Mucosa of descending colon (tissue), 3 donors: ENCODE results near the gene RCAN2. TPM values are rescaled to one million over a fixed set of nuclear protein-coding genes. Genes with fewer than 3 reads are reported as not detected.

Source experiments
- ATAC-seq: fragments of 200-7000 bp; cut with Tn5 transposase; one replicate; pipeline ENCODE4 v1.9.1; 2020; ENCODE audit warnings: mild to moderate bottlenecking, moderate library complexity
- DNase-seq, 3 donors: peaks; one replicate each; pipeline ENCODE4 v3.0.0-alpha.2; 2020
- H3K36me3 ChIP-seq: fragments of 200-600 bp; one replicate; pipeline ENCODE4 v1.8.0; 2021; ENCODE audit warnings: low read depth, mild to moderate bottlenecking
- H3K4me1 ChIP-seq: fragments of 200-600 bp; one replicate; pipeline ENCODE4 v1.8.0; 2021; ENCODE audit warnings: low read depth, mild to moderate bottlenecking
- H3K4me3 ChIP-seq: fragments of 200-600 bp; one replicate; pipeline ENCODE4 v1.8.0; 2021; ENCODE audit warnings: mild to moderate bottlenecking
- H3K9me3 ChIP-seq: fragments of 200-600 bp; one replicate; pipeline ENCODE4 v1.8.0; 2021; ENCODE audit warnings: mild to moderate bottlenecking
- intact Hi-C, 2 donors: fragments of 100-400 bp; cut with DNase I in 1 of 2; cut with micrococcal nuclease in 1 of 2; formaldehyde crosslinking; loops; one replicate each; pipeline versions ENCODE4 v1.11.0 to v1.11.1; 2022; cut with DNase I, micrococcal nuclease
- total RNA-seq, 3 donors: library from RNA; stranded (reverse); fragmentation: NEBNext Ultra II Directional in 2 of 3; extraction: Animal tissue kit (Norgen Biotek cat#: 25700) in 2 of 3; gene quantifications; one replicate each; pipeline versions ENCODE4 v1.2.1 to v1.2.4, GENCODE V29; 2021 to 2023
- TF ChIP-seq, protein P1 (sequence below): fragments of 200-600 bp; IDR thresholded peaks from one replicate; pipeline ENCODE4 v1.8.0; 2022; ENCODE audit warnings: antibody characterized with exemption, mild to moderate bottlenecking
- donor health status: DM: no; HTN: no; CAD: no; lungs with moderate emphysema.
- donor health status: DM: no; HTN: no; CAD: no.
- donor health status: DM: no; HTN: yes; CAD: no.

The RCAN2 gene
- total RNA-seq, 3 donors from 2014 or later = 5.1 to 6.6 (median 6.1) TPM

DNA sequence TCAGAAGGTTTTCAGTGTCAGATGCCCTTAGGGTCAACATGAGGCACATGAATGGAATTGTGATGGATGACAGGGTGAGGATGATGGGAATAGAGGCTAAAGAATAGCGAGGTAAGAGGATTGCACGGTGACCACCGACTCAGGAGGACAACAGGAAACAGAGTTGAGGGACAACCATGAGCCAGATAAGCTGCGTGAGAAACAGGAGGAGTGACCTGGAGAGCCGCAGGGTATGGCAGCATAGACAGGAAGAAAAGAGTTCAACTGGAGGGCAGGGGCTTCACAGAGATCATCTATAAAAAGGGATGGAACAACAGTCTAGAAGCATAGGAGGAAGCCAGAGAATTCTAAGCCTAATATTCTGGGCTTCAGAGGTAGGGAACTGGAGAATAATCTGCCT is 235.7 kb downstream of the RCAN2 start:
- Histone ChIP-seq H3K36me3 (no peaks in the 10 kb centered on the region), H3K4me1 (peaks cover 9% of the 10 kb centered on the region), H3K9me3 (no peaks in the 10 kb centered on the region), H3K4me3 (no peak overlapping the region)
- ATAC-seq (no peak), DNase-seq (no peak)
- TF ChIP-seq, protein P1, sequence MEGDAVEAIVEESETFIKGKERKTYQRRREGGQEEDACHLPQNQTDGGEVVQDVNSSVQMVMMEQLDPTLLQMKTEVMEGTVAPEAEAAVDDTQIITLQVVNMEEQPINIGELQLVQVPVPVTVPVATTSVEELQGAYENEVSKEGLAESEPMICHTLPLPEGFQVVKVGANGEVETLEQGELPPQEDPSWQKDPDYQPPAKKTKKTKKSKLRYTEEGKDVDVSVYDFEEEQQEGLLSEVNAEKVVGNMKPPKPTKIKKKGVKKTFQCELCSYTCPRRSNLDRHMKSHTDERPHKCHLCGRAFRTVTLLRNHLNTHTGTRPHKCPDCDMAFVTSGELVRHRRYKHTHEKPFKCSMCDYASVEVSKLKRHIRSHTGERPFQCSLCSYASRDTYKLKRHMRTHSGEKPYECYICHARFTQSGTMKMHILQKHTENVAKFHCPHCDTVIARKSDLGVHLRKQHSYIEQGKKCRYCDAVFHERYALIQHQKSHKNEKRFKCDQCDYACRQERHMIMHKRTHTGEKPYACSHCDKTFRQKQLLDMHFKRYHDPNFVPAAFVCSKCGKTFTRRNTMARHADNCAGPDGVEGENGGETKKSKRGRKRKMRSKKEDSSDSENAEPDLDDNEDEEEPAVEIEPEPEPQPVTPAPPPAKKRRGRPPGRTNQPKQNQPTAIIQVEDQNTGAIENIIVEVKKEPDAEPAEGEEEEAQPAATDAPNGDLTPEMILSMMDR = no peak
- intact Hi-C loops = no loop called here

DNA sequence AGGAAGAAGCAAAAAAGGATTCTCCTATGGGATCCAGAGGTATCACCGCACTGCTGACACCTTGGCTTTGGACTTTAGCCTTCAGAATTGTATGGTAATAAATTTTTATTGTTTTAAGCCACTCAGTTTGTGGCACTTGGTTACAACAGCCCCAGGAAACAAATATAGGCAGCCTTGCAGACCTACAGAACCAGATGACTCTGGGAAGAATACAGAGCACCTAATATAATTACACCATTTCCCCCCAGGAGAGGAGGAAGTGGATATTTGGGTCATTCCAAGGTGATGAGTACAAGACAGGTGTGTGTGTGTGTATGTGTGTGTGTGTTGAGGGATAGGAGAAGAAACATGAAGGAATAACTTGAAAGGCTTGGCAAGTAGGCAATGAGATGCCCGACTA is 236.3 kb downstream of the RCAN2 start:
- intact Hi-C loops = no loop called here
- DNase-seq = peak in 1 of 3 donors; percentile 45
- ATAC-seq = peak; percentile 98
- Histone ChIP-seq H3K36me3 (no peaks in the 10 kb centered on the region), H3K4me3 (no peak overlapping the region), H3K4me1 (peaks cover 9% of the 10 kb centered on the region), H3K9me3 (no peaks in the 10 kb centered on the region)
- TF ChIP-seq, protein P1 = no peak

DNA sequence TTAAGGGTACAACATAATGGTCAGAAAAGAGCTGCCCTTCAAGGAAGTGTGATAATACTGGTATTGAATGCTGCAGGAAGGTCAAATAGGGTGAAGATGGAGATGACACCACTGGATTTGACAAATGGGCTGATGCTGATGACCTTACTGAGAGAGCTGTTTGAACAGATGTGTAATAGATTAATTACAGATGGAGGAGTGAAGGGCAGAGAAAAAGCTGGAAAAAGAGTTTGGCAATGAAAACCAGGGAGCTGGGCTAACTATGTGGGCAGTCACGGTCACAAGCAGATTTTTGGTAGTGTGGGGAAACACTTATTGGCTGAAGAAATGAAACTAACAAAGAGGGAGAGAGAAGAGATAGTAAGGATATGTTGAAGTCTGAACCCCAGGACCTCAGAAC is 236.9 kb downstream of the RCAN2 start:
- Histone ChIP-seq H3K4me3 (no peak overlapping the region), H3K9me3 (no peaks in the 10 kb centered on the region), H3K4me1 (peaks cover 9% of the 10 kb centered on the region), H3K36me3 (no peaks in the 10 kb centered on the region)
- TF ChIP-seq, protein P1 = no peak
- no peak for DNase-seq
- ATAC-seq = no peak
- intact Hi-C loops = no loop called here

DNA sequence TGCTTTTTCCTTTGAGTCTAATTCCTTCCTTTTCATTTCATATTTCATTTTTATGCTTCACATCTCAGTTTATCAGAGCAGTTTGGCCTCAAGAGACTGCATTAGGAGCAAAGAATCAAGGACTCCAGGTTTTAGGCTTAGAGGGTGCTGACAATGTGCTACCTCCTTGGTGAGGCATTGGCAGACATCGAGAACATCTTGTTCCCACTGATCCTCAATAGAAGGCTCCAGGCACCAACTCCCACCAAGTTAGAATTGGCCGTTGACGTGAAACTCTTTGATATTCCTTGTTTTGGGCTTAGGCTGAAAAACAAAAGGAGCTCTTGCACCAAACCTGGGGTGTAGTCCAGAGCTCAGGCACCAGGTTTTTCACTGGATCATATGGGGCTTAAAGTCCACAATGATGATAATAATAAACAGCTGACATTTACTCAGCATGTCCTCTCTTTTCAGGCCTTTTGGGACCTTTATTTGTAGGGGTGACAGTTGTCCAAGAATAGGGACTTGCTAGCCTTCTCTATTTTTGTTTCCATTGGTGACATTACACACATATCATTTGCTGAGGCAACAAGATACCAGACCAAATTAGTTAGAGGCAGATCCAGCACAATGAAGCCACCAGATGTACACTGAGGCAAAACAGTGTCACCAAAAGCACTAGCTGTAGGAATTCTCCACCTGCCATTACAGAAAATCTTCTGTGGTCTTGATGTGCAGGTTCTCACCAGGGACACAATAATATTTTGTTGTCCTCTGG is 239.5 kb downstream of the RCAN2 start:
- intact Hi-C loops = no loop called here
- H3K36me3 ChIP-seq = no peaks in the 10 kb centered on the region
- no peak overlapping the region for H3K4me3 ChIP-seq
- ATAC-seq (no peak), DNase-seq (no peak)
- TF ChIP-seq, protein P1 = no peak
- H3K4me1 ChIP-seq = peaks cover 9% of the 10 kb centered on the region
- no peaks in the 10 kb centered on the region for H3K9me3 ChIP-seq

- Histone ChIP-seq H3K4me1 (no peaks in the 10 kb centered on the region), H3K4me3 (no peak overlapping the region), H3K9me3 (no peaks in the 10 kb centered on the region), H3K36me3 (no peaks in the 10 kb centered on the region)
- TF ChIP-seq, protein P1 = no peak
- intact Hi-C loops = no loop called here
- DNase-seq = no peak
- ATAC-seq = no peak
Measured at GRCh38 chr6:46248143-46248542, 243.1 kb downstream of the RCAN2 start.
